GM12865 (cell line): ENCODE measurements around the gene HAPLN3.

ENCODE experiments used
- DNase-seq: peaks from one replicate; pipeline ENCODE4 v3.0.0; 2010; ENCODE audit warnings: low read depth
- H3K4me3 ChIP-seq: 2 replicates; pipeline ENCODE4 v1.5.1; 2011; ENCODE audit warnings: mild to moderate bottlenecking, low read depth, low read length, control low read depth
- TF ChIP-seq, protein P1 (sequence below): IDR thresholded peaks from 2 replicates; pipeline ENCODE4 v1.5.1; 2011; ENCODE audit warnings: low read length, control low read depth, low read depth, inconsistent platforms; ENCODE audit not compliant: insufficient read depth; ENCODE audit errors: missing control alignments

Gene HAPLN3

GRCh38 chr15:88890495-88890894 is 4.8 kb downstream of the HAPLN3 start:
- no peak overlapping the region for H3K4me3 ChIP-seq
- no peak for DNase-seq
- TF ChIP-seq, protein P1, sequence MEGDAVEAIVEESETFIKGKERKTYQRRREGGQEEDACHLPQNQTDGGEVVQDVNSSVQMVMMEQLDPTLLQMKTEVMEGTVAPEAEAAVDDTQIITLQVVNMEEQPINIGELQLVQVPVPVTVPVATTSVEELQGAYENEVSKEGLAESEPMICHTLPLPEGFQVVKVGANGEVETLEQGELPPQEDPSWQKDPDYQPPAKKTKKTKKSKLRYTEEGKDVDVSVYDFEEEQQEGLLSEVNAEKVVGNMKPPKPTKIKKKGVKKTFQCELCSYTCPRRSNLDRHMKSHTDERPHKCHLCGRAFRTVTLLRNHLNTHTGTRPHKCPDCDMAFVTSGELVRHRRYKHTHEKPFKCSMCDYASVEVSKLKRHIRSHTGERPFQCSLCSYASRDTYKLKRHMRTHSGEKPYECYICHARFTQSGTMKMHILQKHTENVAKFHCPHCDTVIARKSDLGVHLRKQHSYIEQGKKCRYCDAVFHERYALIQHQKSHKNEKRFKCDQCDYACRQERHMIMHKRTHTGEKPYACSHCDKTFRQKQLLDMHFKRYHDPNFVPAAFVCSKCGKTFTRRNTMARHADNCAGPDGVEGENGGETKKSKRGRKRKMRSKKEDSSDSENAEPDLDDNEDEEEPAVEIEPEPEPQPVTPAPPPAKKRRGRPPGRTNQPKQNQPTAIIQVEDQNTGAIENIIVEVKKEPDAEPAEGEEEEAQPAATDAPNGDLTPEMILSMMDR: no peak

DNA sequence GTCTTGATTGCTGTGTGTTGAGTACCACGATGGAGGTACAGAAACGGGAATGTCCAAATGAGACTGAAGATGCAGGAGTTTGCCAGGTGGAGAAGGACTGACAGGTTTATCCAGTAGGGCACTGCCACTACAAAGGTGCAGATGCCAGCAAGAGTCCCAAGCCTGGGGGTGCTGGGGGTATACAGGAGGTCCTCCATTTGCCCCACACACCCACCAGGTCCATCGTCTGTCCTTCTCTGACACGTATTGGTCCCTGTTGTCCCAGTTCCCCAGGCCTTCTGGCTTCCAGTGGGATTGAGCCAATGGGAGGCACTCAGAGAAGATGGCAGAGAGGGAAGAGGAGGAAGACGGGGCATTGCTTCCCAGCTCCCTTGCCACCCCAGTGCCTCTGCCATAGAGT is 6.6 kb downstream of the HAPLN3 start:
- H3K4me3 ChIP-seq: no peak overlapping the region
- TF ChIP-seq, protein P1: no peak
- DNase-seq: no peak

GRCh38 chr15:88887068-88887580 is 8.2 kb downstream of the HAPLN3 start:
- no peak for DNase-seq
- TF ChIP-seq, protein P1: no peak
- no peak overlapping the region for H3K4me3 ChIP-seq

GRCh38 chr15:88882785-88883184 is 12.6 kb downstream of the HAPLN3 start:
- TF ChIP-seq, protein P1: no peak
- no peak for DNase-seq
- H3K4me3 ChIP-seq: no peak overlapping the region

DNA sequence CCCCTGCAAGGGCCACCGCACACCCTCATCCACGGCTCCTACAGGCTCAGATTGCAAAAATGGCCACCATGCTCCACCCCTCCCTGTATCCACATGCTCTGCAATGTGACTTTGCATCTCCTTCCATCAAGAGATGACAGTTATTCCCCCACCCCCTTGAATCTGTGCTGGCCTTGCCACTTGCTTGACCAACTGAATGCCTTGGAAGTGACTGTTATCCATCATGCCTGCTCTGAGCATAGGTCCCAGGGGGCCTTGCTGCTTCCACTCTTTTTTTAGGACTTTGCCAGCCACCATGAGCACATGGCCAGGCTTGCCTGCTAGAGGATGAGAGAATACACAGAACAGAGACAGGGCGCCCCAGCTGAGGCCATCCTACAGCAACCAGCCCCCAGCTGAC is 13.6 kb downstream of the HAPLN3 start:
- no peak overlapping the region for H3K4me3 ChIP-seq
- no peak for DNase-seq
- TF ChIP-seq, protein P1: no peak

DNA sequence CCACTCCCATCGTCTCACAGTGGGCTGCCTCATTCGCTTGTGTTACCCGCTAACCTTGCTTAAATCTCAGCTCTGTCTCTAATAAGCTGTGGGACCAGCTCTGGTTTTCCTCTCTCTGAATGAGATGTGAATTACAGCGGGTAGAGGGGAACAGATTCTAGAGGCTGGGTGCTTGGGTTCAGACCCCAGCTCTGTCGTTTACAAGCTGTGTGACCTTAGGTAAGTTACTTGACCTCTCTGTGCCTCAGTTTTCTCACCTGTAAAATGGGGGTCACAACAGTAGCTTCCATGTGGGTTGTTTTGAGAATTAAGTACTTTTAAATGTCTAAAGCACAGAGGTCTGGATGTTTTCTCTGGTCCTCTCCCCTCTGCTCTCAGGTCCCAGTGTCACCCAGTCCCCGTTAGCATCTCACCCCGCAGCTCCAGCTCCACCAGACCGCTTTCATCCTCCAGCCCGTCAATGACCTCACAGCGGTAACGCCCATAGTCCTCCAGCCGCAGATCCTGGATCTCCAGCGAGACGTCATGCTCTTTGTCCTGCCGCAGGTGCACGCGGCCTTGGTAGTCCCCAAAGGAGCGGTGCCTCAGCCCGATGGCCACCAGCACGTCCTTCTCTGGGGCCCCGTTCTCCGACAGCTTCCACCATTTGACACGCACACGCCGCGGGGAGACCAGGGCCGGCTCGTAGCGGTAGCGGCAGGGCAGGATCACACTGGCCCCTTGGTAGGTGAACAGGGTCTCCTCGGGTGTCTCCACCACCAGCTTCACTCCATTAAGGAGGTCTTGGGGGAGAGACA is 14.2 kb downstream of the HAPLN3 start:
- TF ChIP-seq, protein P1: no peak
- DNase-seq: no peak
- no peak overlapping the region for H3K4me3 ChIP-seq
